ENCODE results near the gene PRLHR.

PRLHR gene

DNA sequence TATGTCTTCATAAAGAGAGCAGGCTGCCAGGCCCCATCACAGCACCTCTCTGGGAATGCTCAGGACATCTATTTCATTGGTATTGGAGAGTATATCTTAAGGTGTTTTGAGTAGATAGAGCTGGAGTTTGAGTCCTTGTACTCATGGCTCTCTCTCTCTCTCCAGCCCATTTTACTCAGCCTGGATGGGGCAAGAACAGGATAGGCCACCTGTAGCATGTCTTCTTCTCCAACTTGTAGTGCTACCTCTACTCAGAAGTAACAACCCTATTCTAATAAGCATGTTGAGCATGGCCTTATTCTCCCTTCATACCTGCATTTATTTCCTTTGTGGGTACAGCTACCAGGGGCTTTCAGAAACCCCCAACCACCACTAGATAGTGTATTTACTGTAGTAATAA is 21.9 kb downstream of the PRLHR start:
- Mint-ChIP-seq H3K4me1 (ENCODE audit: low read depth) (peaks cover 2% of the 10 kb centered on the region), H3K4me3 (no peak overlapping the region), H3K36me3 (ENCODE audit: low read depth) (no peaks in the 10 kb centered on the region), H3K9me3 (no peaks in the 10 kb centered on the region), H3K27me3 (no peaks in the 10 kb centered on the region), H3K27ac (no peak overlapping the region)

DNA sequence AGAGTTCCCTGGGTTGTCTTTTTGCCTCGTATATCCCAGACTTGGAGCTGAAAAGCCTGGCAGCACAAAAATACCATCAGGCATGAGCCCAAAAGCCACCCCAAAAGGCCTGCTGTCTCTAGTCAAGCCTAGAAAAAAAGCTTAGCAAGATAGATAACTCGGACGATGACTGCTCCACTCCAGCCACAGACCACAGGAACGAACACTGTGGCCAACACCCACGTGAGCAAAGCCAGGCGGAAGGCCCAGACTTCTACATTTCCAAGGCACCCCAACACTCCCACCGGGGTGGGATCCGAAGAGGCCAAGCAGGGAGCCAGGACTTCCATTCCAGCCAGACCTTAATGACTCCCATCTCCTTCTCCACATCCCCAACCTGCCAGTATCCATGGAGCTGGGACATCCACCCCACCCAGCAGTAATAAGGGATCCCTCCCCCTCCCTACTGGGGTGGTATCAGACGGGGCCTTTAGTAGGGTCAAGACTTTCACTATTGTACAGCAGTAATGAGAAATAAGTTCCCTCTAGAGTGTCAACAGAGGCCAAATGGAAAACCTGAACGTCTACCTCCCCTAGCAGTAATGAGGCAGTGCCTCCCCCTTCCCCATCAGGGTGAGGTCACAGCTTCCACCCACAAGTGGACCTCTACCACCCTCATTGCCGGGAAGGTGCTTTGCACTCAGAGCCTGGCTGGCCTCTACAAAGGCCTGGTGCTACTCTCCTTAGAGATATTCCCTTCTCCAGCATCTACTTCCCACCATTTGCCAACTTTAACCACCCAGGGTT is 23.0 kb downstream of the PRLHR start:
- Mint-ChIP-seq H3K27ac (no peak overlapping the region), H3K4me1 (ENCODE audit: low read depth) (peaks cover 5% of the 10 kb centered on the region), H3K4me3 (no peak overlapping the region), H3K36me3 (ENCODE audit: low read depth) (no peaks in the 10 kb centered on the region), H3K9me3 (no peaks in the 10 kb centered on the region), H3K27me3 (no peaks in the 10 kb centered on the region)

DNA sequence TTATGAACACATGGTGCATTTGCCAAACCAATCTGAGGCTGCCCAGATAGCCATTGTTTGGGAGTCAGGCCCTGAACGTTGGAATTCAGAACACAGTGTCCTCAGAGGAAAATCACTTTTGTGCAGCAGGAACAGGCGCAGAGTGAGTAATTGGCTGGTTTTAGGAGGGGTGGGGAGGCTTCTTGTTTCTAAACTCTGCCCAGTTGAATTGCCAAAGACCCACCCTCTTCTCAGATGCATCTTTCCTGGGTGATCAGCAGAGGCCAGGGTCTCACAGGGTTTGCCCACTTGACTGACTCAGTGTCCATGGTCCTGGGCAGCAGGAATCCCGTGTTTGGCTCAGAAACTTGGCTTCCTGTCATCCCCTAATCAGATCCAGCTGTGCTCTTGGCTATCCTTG is 24.3 kb downstream of the PRLHR start:
- Mint-ChIP-seq H3K9me3 (no peaks in the 10 kb centered on the region), H3K36me3 (ENCODE audit: low read depth) (no peaks in the 10 kb centered on the region), H3K27me3 (no peaks in the 10 kb centered on the region), H3K27ac (no peak overlapping the region), H3K4me1 (ENCODE audit: low read depth) (peaks cover 5% of the 10 kb centered on the region), H3K4me3 (no peak overlapping the region)

DNA sequence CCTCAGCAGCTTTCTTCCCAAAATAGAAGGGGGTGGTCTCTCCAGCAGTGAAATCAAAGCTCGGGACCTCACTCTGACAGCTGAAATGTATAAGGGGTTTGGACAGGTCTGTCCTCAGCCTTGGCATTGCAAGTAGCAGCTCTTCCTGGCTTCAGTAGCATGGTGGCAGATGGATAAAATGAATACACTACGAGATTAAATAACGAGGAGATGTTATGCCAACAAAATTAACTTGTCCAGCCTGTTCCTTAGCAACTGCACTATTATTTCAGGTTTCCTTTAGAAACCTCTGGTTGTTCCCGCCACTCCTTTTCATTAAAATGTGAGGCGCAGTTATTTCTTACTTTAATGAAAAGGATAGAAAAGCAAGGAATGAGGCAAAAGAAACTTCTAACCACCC is 24.9 kb downstream of the PRLHR start:
- Mint-ChIP-seq H3K9me3 (no peaks in the 10 kb centered on the region), H3K4me1 (ENCODE audit: low read depth) (peaks cover 5% of the 10 kb centered on the region), H3K27me3 (no peaks in the 10 kb centered on the region), H3K4me3 (no peak overlapping the region), H3K27ac (no peak overlapping the region), H3K36me3 (ENCODE audit: low read depth) (no peaks in the 10 kb centered on the region)

DNA sequence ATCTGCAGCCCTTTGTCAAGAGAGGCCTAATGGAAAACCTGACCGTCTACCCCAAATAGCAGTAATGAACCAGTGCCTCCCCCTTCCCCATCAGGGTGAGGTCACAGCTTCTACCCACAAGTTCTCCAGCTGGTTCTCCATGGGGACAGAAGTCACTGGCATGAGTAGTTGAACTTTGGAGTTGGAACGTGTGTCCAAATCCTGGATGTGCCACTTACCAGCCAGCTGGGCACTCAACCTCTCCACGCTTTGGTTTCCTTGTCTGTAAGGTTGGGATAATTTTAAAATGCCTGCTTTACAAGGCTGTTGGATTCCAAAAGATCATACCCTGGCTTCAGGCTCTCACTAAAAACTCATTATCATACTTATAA is 25.6 kb downstream of the PRLHR start:
- Mint-ChIP-seq H3K36me3 (ENCODE audit: low read depth) (no peaks in the 10 kb centered on the region), H3K4me1 (ENCODE audit: low read depth) (peaks cover 5% of the 10 kb centered on the region), H3K9me3 (no peaks in the 10 kb centered on the region), H3K27ac (no peak overlapping the region), H3K4me3 (no peak overlapping the region), H3K27me3 (no peaks in the 10 kb centered on the region)

DNA sequence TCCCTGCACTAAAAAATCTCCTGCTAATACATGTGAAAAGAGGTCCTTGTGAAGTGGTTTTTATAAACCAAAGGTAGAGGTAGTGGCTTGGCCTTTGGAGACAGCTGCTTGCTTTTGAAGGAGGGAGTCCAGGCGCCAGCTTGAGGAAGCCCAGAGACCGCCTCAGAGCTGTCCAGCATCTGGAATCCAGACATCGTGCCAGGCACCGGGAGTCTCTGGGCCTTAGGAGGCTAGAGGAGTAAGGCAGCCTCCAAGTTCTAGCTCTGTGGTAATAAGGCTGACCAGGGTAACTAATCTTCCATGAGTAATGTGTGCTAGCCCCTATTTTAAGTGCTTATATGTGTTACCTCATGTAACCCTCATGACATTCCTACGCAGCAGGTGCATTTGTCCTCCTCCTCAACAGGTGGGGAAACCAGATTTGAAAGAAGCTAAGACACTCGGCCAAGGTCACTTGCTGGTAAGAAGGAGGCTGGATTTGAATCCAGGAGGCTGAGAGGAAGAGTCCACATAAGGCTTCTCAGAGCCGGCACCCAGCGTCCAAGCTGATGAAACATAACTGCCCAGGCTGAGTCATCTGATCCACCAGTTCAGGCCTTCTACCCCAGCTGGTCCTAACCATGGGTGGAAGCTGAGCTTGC is 26.1 kb downstream of the PRLHR start:
- Mint-ChIP-seq H3K4me1 (ENCODE audit: low read depth) (peaks cover 5% of the 10 kb centered on the region), H3K27ac (no peak overlapping the region), H3K9me3 (no peaks in the 10 kb centered on the region), H3K4me3 (no peak overlapping the region), H3K36me3 (ENCODE audit: low read depth) (no peaks in the 10 kb centered on the region), H3K27me3 (no peaks in the 10 kb centered on the region)

DNA sequence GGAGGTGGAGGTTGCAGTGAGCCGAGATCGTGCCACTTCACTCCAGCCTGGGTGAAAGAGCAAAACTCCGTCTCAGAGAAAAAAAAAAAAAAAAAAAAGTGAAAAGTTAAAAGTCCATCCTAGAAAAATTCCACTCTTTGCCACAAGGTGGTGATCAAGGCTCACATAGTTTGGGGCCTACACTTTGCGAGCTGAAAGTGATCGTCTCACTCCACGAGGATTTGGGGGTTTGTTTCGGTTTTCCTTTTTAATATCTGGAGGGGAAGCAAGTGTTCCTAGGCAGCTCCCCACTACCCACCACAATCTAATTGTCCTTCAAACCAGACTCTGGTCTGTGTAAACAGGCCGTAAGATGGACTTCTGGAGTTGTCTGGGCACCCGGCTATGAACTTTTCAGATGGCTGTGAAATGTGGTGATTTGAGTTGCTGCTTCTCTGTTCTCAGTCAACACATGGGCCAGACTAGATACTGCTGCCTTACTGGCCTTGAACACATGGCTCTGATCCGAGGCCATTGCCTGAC is 27.1 kb downstream of the PRLHR start:
- Mint-ChIP-seq H3K27ac (no peak overlapping the region), H3K36me3 (ENCODE audit: low read depth) (no peaks in the 10 kb centered on the region), H3K4me3 (no peak overlapping the region), H3K9me3 (no peaks in the 10 kb centered on the region), H3K4me1 (ENCODE audit: low read depth) (peaks cover 5% of the 10 kb centered on the region), H3K27me3 (no peaks in the 10 kb centered on the region)

DNA sequence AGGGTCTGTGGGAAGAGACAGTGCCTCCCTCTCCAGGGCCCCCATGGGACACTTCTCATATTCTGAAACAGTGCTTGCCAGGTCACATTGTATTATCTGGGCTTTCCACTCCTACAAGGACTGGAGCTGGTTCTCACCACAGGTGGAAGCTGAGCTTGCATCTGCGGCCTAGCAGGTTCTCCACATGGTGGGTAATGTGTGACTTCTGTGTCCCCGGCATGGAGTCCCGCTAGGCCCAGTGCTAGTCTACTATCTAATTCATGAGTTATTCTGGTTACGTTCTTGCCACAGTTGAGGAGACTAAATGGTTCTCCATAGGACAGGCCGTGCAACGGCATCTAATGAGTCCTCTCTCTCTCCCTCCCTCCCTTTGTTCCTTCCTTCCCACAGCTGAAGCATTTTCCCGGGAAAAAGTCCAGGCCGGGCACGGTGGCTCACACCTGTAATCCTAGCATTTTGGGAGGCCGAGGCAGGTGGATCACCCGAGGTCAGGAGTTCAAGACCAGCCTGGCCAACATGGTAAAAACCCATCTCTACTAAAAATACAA is 27.7 kb downstream of the PRLHR start:
- H3K4me1 Mint-ChIP-seq (ENCODE audit: low read depth) = peaks cover 5% of the 10 kb centered on the region
- H3K36me3 Mint-ChIP-seq (ENCODE audit: low read depth) = no peaks in the 10 kb centered on the region
- H3K27ac Mint-ChIP-seq = no peak overlapping the region
- H3K27me3 Mint-ChIP-seq = no peaks in the 10 kb centered on the region
- no peak overlapping the region for H3K4me3 Mint-ChIP-seq
- H3K9me3 Mint-ChIP-seq = no peaks in the 10 kb centered on the region

DNA sequence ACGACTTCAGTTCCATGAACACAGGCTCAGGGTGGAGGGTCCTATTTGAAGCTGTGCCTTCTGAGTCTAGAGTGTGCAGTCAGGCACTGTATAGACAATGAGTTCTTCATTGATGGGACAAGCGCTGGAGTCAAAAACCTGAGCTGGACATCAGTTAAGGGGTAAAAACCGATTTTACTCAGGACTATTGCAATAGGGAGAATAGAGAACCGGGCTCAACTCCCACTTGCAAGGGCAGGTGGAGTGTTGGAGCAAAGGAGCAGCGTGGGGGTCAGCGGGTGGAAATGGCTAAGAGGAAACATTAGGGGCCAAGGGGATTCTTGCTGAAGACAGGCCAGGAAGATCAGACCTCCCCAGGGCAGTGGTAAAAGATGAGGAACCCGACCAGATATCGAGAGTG is 28.5 kb downstream of the PRLHR start:
- no peak overlapping the region for H3K4me3 Mint-ChIP-seq
- H3K27ac Mint-ChIP-seq = no peak overlapping the region
- H3K27me3 Mint-ChIP-seq = no peaks in the 10 kb centered on the region
- H3K4me1 Mint-ChIP-seq (ENCODE audit: low read depth) = peaks cover 5% of the 10 kb centered on the region
- H3K36me3 Mint-ChIP-seq (ENCODE audit: low read depth) = no peaks in the 10 kb centered on the region
- H3K9me3 Mint-ChIP-seq = no peaks in the 10 kb centered on the region

DNA sequence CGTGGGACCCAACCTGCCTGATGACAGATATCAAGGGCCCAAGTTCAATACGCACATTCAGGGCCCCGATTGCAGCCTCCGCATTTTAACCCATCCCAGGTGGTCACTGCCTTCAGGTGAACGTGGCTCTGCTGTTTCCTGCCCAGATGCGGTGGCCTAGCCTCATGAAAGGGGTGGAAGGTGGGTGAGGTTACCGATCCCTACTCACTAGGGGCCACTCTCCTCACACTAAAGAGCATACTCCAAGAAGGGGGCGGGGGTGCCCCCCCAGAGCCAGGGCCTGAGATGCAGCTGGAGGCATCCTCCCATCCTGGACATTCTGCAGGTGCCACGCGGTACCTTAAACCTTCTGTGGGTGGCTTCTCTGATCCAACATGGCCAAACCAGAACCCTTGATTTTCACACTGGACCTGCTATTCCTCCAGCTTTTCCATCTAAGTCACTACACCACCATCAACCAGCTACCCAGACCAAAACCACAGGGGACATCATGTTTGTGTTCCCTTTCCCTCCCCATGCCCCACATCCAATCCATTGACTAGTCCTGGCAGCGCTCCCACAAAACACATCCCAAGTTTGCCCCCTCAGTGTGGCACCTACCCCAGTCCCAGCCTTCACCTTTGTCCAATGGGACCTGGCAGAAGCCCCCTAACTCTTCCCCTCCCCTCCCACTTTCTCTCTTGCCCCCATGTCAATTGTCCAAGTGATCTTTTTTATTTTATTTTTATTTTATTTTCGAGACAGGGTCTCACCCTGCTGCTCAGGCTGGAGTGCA is 30.0 kb downstream of the PRLHR start:
- Mint-ChIP-seq H3K4me1 (ENCODE audit: low read depth) (peaks cover 5% of the 10 kb centered on the region), H3K4me3 (no peak overlapping the region), H3K36me3 (ENCODE audit: low read depth) (no peaks in the 10 kb centered on the region), H3K27ac (no peak overlapping the region), H3K9me3 (no peaks in the 10 kb centered on the region), H3K27me3 (peaks cover 7% of the 10 kb centered on the region)

DNA sequence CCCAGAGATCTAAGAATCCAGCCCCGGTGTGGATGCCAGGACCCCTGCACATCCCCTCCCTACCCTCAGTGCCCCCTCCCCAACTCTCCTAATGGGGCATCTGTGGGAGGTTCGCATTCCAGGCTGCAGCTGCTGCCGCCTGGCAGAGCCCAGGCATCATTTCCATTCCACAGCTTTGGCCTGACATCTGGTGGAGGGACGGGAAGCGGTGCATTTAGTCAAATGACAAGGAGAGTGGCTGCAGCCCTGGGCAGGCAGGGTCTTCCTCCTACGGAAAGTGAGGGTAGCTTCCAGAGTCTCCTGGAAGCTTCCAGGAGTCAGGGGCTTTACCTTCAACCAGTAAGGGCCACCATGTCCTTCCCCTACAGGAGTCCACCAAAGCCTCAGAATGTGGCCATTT is 30.8 kb downstream of the PRLHR start:
- Mint-ChIP-seq H3K27ac (no peak overlapping the region), H3K27me3 (peaks cover 8% of the 10 kb centered on the region), H3K36me3 (ENCODE audit: low read depth) (no peaks in the 10 kb centered on the region)

DNA sequence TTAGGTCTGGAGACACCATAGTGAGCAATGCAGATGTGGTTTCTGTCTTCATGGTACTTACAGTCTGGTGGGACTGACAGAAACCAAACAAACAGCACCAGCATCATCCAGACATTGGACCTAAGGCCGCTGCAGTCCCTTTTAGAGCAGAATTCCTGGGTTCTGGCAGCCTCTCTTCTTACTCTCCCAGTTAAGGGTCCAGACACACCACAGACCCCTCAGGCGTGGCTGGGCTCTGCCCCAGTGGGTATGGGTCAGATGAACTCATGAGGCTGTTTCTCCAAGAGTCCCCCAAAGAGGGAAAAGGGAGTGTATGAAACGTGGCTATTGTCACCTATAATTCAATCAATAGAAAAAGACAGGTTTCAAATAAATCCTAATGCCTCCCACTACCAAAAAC is 31.3 kb downstream of the PRLHR start:
- Mint-ChIP-seq H3K36me3 (ENCODE audit: low read depth) (no peaks in the 10 kb centered on the region), H3K4me3 (no peak overlapping the region), H3K4me1 (ENCODE audit: low read depth) (peaks cover 5% of the 10 kb centered on the region), H3K27me3 (peaks cover 13% of the 10 kb centered on the region), H3K27ac (no peak overlapping the region), H3K9me3 (no peaks in the 10 kb centered on the region)

More for the DNA sequence above, 30.8 kb downstream of the PRLHR start:
- H3K4me1 Mint-ChIP-seq (ENCODE audit: low read depth) = peaks cover 5% of the 10 kb centered on the region
- H3K4me3 Mint-ChIP-seq = no peak overlapping the region
- H3K9me3 Mint-ChIP-seq = no peaks in the 10 kb centered on the region

DNA sequence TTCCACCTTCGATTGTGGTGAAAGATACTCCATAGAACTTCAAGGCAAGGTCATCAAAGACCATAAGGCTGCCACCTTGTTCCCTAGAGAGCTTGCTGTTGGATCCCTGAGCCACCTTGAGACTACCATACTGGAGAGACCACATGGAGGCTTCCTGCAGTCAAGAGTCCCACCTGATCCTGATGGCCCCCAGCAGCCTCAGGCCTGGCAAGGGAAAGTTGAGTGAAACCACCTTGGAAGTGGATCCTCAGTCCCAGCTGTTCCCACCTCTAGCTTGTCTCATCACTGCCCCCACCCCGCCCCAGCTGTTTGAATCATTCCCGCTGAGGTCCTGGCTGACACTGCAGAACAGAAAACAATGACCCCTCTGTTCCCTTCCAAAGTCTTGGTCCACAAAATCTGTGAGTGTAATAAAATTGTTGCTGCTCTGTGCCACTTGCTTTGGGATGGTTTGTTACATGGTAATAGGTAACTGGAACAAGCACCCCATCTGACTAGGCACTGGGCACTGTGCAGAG is 32.0 kb downstream of the PRLHR start:
- H3K9me3 Mint-ChIP-seq = no peaks in the 10 kb centered on the region
- peaks cover 2% of the 10 kb centered on the region for H3K4me1 Mint-ChIP-seq (ENCODE audit: low read depth)
- peaks cover 14% of the 10 kb centered on the region for H3K27me3 Mint-ChIP-seq
- H3K4me3 Mint-ChIP-seq = no peak overlapping the region
- no peaks in the 10 kb centered on the region for H3K36me3 Mint-ChIP-seq (ENCODE audit: low read depth)
- H3K27ac Mint-ChIP-seq = no peak overlapping the region

DNA sequence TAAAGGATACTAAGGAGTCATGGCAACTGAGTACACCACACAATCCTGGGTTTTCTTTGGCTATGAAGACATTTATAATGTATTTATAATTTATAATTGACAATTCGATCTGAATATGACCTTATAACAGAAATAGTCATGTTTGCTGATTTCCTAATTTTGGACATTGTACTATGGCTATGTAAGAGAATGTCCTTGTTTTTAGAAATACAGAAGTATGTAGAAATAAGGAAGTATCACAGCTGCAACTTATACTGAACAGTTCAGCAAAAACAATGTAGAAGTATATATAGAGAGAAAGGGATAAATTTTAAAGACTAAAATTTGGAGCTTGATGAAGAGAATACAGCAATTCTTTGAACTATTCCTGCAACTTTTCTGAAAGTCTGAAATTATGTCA is 32.6 kb downstream of the PRLHR start:
- Mint-ChIP-seq H3K27ac (no peak overlapping the region), H3K9me3 (no peaks in the 10 kb centered on the region), H3K27me3 (peaks cover 17% of the 10 kb centered on the region), H3K4me3 (no peak overlapping the region), H3K4me1 (ENCODE audit: low read depth) (no peaks in the 10 kb centered on the region), H3K36me3 (ENCODE audit: low read depth) (no peaks in the 10 kb centered on the region)

DNA sequence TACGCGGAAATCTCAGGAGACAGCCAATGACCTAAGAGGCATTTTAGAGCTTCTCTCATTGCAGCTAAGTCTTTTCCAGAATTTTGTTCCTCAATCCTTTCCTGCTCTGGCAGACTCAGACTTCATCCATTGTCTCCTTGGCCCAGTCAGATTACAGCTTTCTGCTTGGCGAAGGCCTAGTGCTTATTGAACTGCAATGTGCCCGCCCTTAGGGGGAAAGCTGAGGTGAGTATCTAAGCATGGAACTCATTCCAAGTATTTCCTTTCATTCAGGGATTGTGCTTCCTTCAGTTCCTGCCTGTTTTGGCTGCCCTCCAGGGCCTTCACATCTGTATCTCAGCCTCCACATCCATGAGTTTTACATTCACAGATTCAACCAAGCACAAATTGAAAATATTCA is 37.5 kb downstream of the PRLHR start:
- Mint-ChIP-seq H3K4me3 (no peak overlapping the region), H3K36me3 (ENCODE audit: low read depth) (no peaks in the 10 kb centered on the region), H3K27ac (no peak overlapping the region), H3K9me3 (peaks cover 4% of the 10 kb centered on the region), H3K4me1 (ENCODE audit: low read depth) (no peaks in the 10 kb centered on the region), H3K27me3 (peaks cover 52% of the 10 kb centered on the region)

Measured in stimulated activated naive CD8-positive, alpha-beta T cell treated with anti-CD3 and anti-CD28 coated beads, Interleukin-15, Interleukin-2, amounts not matched to agents 100 ng/mL and 50 ng/mL, for 24 hours (primary cell).